HepG2 (cell line): ENCODE measurements around the gene FGFR3. TPM values are rescaled to one million over a fixed set of nuclear protein-coding genes. Genes with fewer than 3 reads are reported as not detected.

Experiments
- CEBPB ChIP-seq: IDR thresholded peaks from 2 replicates; pipeline ENCODE4 v1.6.1; 2011; ENCODE audit warnings: low read depth, low read length, improper control_type of control experiment, borderline replicate concordance
- FLYWCH1 ChIP-seq: sonication (generic); formaldehyde crosslinking; IDR thresholded peaks from 2 replicates; pipeline ENCODE4 v1.8.1; 2023; ENCODE audit warnings: mild to moderate bottlenecking, missing genetic modification reagents
- FOXC1 ChIP-seq: sonication (generic); formaldehyde crosslinking; IDR thresholded peaks from 2 replicates; pipeline ENCODE4 v1.8.0; 2022; ENCODE audit warnings: mild to moderate bottlenecking, missing genetic modification reagents, borderline replicate concordance
- GATAD2A ChIP-seq: IDR thresholded peaks from 2 replicates; pipeline ENCODE4 v1.6.1; 2016
- KLF13 ChIP-seq: sonication (generic); formaldehyde crosslinking; IDR thresholded peaks from 2 replicates; pipeline ENCODE4 v1.4.0; 2020; ENCODE audit warnings: mild to moderate bottlenecking, missing genetic modification reagents
- NCOA2 ChIP-seq: sonication (generic); formaldehyde crosslinking; IDR thresholded peaks from 2 replicates; pipeline ENCODE4 v1.8.0; 2022; ENCODE audit warnings: inconsistent platforms
- PCBP2 ChIP-seq: fragments of 200-400 bp; formaldehyde crosslinking; optimal IDR thresholded peaks from 2 replicates; pipeline ENCODE3; 2018; ENCODE audit warnings: low read length, low read depth; ENCODE audit not compliant: poor library complexity, severe bottlenecking
- SOX5 ChIP-seq: IDR thresholded peaks from 2 replicates; pipeline ENCODE4 v1.6.1; 2016; ENCODE audit warnings: borderline replicate concordance
- TAF1 ChIP-seq: sonication (generic); formaldehyde crosslinking; IDR thresholded peaks from 2 replicates; pipeline ENCODE4 v1.4.0; 2020; ENCODE audit warnings: missing genetic modification reagents
- ZFY ChIP-seq: sonication (generic); formaldehyde crosslinking; IDR thresholded peaks from 2 replicates; pipeline ENCODE4 v1.4.0; 2020; ENCODE audit warnings: missing genetic modification reagents
- ZNF263 ChIP-seq: sonication (generic); formaldehyde crosslinking; IDR thresholded peaks from 2 replicates; pipeline ENCODE4 v1.4.0; 2020; ENCODE audit warnings: missing genetic modification reagents
- ZNF33A ChIP-seq: sonication (generic); formaldehyde crosslinking; IDR thresholded peaks from 2 replicates; pipeline ENCODE4 v1.5.1; 2020; ENCODE audit warnings: missing genetic modification reagents, mild to moderate bottlenecking, moderate library complexity, borderline replicate concordance
- ZNF343 ChIP-seq: sonication (generic); formaldehyde crosslinking; IDR thresholded peaks from 2 replicates; pipeline ENCODE4 v1.4.0; 2020; ENCODE audit warnings: mild to moderate bottlenecking, missing genetic modification reagents
- ZNF367 ChIP-seq: sonication (generic); formaldehyde crosslinking; IDR thresholded peaks from 2 replicates; pipeline ENCODE4 v1.4.0; 2020; ENCODE audit warnings: missing genetic modification reagents, borderline replicate concordance
- ZNF580 ChIP-seq: IDR thresholded peaks from 2 replicates; pipeline ENCODE4 v1.6.1; 2016; ENCODE audit warnings: low read depth, borderline replicate concordance
- ZNF619 ChIP-seq: sonication (generic); formaldehyde crosslinking; IDR thresholded peaks from 2 replicates; pipeline ENCODE4 v1.4.0; 2020; ENCODE audit warnings: mild to moderate bottlenecking, missing genetic modification reagents
- ZNF816 ChIP-seq: sonication (generic); formaldehyde crosslinking; IDR thresholded peaks from 2 replicates; pipeline ENCODE4 v1.8.0; 2022; ENCODE audit warnings: missing genetic modification reagents, mild to moderate bottlenecking, borderline replicate concordance
- ZNF83 ChIP-seq: sonication (generic); formaldehyde crosslinking; IDR thresholded peaks from 2 replicates; pipeline ENCODE4 v1.4.0; 2020; ENCODE audit warnings: missing genetic modification reagents, mild to moderate bottlenecking, borderline replicate concordance
- polyA plus RNA-seq, 8 experiments: library from polyadenylated mRNA; depleted of rRNA in 3 of 8; stranded (reverse) in 7 of 8; unstranded in 1 of 8; fragments of >200 nt; fragmentation: Illumina TruSeq in 4 of 8; extraction: Trizol in 4 of 8; gene quantifications; 2 replicates each; pipeline versions ENCODE4 v1.2.1 to v1.2.3, GENCODE V29; 2011 to 2016; ENCODE audit warnings: low read depth in 4 of 8, missing spikeins in 1 of 8, mixed read lengths in 1 of 8; ENCODE audit not compliant: insufficient read depth in 1 of 8
- total RNA-seq, 5 experiments: library from RNA; depleted of rRNA; stranded (reverse); fragments of >200 nt; fragmentation: Illumina TruSeq; extraction: Trizol; gene quantifications; 2 replicates each; pipeline ENCODE4 v1.2.3, GENCODE V29; 2016; ENCODE audit warnings: low read depth in 1 of 5
- TF ChIP-seq, protein P1 (sequence below): IDR thresholded peaks from 2 replicates; pipeline ENCODE4 v1.6.1; 2016; ENCODE audit warnings: mild to moderate bottlenecking
- TF ChIP-seq, protein P2 (sequence below), 2 experiments: sonication (generic) in 1 of 2; formaldehyde crosslinking in 1 of 2; IDR thresholded peaks; 2 replicates each; pipeline versions ENCODE4 v1.5.1 to v1.6.1; 2011 to 2020; ENCODE audit warnings: borderline replicate concordance in 1 of 2, low read depth in 1 of 2, low read length in 1 of 2, mild to moderate bottlenecking in 1 of 2, missing genetic modification reagents in 1 of 2, moderate library complexity in 1 of 2
- TF ChIP-seq, protein P3 (sequence below): sonication (generic); formaldehyde crosslinking; IDR thresholded peaks from 2 replicates; pipeline ENCODE4 v1.5.1; 2020; ENCODE audit warnings: mild to moderate bottlenecking, missing genetic modification reagents, moderate library complexity

Gene FGFR3
- total and polyA plus RNA-seq, 2 of the 13 experiments (the other 11 are each of a cell fraction or from before 2014, with no cell fraction given), result 103 to 109 TPM

DNA sequence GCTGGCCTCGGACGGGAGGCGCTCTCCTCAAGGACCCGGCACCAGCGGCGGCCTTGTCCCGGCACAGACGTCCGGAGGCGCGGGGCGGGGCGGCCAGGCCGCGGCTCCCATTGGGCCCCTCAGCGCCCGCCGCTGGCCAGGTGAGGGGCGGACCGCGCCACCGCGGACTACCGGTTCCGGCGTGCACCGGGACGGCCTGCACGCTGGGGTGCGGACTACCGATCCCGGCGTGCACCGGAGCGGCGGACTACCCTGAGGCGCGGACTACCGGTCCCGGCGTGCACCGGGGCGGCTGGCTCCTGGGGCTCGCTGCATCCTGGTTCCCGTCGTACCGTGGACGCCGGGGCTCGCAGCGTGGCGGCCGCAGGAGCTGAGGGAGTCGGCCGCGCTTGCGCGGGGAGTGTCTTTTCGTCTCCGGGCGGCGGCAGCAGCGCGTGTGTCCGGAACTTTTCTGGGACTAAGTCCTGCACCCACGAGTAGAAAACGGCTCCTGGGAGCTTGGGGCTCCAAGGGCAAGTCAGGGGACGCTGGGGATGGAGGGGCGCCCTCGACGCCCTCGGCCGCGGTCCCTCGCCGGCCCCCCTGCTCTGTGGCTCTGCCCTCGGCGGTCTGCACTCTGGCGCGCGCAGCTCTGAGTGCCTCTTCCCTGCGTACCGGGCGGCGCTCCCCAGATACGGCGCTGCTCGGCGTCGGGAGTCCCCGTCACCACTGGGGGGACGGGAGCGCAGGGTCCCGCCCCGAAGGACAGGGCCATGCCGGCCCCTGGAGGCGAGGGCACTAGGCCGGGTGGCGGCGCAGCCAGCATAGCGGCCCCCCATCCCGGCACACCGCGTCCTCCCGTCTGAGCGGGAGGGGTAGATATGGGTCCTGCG lies 63.2 kb downstream of the FGFR3 start, which contains the start of gene LETM1 (continued):
- TF ChIP-seq, protein P1, sequence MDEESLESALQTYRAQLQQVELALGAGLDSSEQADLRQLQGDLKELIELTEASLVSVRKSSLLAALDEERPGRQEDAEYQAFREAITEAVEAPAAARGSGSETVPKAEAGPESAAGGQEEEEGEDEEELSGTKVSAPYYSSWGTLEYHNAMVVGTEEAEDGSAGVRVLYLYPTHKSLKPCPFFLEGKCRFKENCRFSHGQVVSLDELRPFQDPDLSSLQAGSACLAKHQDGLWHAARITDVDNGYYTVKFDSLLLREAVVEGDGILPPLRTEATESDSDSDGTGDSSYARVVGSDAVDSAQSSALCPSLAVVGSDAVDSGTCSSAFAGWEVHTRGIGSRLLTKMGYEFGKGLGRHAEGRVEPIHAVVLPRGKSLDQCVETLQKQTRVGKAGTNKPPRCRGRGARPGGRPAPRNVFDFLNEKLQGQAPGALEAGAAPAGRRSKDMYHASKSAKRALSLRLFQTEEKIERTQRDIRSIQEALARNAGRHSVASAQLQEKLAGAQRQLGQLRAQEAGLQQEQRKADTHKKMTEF (CRISPR knock-in tag), result peak; percentile 92
- TF ChIP-seq FLYWCH1 (CRISPR knock-in tag) (no peak), ZNF367 (CRISPR knock-in tag) (no peak), ZNF816 (0 out of 2 replicates have a peak, but pooled peaks have one; percentile 68), FOXC1 (peak; percentile 88), ZNF83 (CRISPR knock-in tag) (no peak), PCBP2 (no peak), TAF1 (CRISPR knock-in tag) (peak; percentile 89), NCOA2 (CRISPR knock-in tag) (peak; percentile 30; the same call in 1 of the 2 replicates), SOX5 (peak; percentile 53; the same call in 1 of the 2 replicates), ZNF263 (peak; percentile 49; the same call in 1 of the 2 replicates), ZNF580 (CRISPR knock-in tag) (0 out of 2 replicates have a peak, but pooled peaks have one; percentile 88), ZNF619 (CRISPR knock-in tag) (peak; percentile 8), GATAD2A (CRISPR knock-in tag) (peak; percentile 40), CEBPB (no peak), ZFY (CRISPR knock-in tag) (peak; percentile 94), KLF13 (CRISPR knock-in tag) (no peak), ZNF33A (CRISPR knock-in tag) (no peak), ZNF343 (CRISPR knock-in tag) (no peak)
- TF ChIP-seq, protein P2, sequence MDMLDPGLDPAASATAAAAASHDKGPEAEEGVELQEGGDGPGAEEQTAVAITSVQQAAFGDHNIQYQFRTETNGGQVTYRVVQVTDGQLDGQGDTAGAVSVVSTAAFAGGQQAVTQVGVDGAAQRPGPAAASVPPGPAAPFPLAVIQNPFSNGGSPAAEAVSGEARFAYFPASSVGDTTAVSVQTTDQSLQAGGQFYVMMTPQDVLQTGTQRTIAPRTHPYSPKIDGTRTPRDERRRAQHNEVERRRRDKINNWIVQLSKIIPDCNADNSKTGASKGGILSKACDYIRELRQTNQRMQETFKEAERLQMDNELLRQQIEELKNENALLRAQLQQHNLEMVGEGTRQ (IDR thresholded peaks at IDR 0.05; ENCODE audit: low read depth, low read length), result no peak
- TF ChIP-seq, protein P2 (CRISPR knock-in tag; IDR thresholded peaks at IDR 0.05; ENCODE audit: borderline replicate concordance), result peak; percentile 62; the same call in 1 of the 2 replicates
- TF ChIP-seq, protein P3, sequence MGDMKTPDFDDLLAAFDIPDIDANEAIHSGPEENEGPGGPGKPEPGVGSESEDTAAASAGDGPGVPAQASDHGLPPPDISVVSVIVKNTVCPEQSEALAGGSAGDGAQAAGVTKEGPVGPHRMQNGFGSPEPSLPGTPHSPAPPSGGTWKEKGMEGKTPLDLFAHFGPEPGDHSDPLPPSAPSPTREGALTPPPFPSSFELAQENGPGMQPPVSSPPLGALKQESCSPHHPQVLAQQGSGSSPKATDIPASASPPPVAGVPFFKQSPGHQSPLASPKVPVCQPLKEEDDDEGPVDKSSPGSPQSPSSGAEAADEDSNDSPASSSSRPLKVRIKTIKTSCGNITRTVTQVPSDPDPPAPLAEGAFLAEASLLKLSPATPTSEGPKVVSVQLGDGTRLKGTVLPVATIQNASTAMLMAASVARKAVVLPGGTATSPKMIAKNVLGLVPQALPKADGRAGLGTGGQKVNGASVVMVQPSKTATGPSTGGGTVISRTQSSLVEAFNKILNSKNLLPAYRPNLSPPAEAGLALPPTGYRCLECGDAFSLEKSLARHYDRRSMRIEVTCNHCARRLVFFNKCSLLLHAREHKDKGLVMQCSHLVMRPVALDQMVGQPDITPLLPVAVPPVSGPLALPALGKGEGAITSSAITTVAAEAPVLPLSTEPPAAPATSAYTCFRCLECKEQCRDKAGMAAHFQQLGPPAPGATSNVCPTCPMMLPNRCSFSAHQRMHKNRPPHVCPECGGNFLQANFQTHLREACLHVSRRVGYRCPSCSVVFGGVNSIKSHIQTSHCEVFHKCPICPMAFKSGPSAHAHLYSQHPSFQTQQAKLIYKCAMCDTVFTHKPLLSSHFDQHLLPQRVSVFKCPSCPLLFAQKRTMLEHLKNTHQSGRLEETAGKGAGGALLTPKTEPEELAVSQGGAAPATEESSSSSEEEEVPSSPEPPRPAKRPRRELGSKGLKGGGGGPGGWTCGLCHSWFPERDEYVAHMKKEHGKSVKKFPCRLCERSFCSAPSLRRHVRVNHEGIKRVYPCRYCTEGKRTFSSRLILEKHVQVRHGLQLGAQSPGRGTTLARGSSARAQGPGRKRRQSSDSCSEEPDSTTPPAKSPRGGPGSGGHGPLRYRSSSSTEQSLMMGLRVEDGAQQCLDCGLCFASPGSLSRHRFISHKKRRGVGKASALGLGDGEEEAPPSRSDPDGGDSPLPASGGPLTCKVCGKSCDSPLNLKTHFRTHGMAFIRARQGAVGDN, result peak; percentile 88
